GM23338 (cell line): Measurements from ENCODE around the gene IGF1R. TPM values are rescaled to one million over a fixed set of nuclear protein-coding genes. Genes with fewer than 3 reads are reported as not detected.

Experiments
- ATAC-seq: fragments of 200-7000 bp; cut with Tn5 transposase; 3 replicates; pipeline ENCODE4 v1.9.1; 2020
- DNase-seq: peaks from one replicate; pipeline ENCODE4 v3.0.0-alpha.2; 2015; ENCODE audit warnings: low spot score
- H2AFZ ChIP-seq: fragments of 200-600 bp; sonication (generic); 2 replicates; pipeline ENCODE4 v1.8.0; 2016; ENCODE audit warnings: antibody characterized with exemption, mild to moderate bottlenecking, moderate library complexity
- H3F3A ChIP-seq: fragments of 200-600 bp; sonication (generic); replicated peaks from 2 replicates; pipeline ENCODE4 v1.8.0; 2017; ENCODE audit warnings: antibody characterized with exemption, mixed run types, low read depth
- H3K27ac ChIP-seq: fragments of 200-600 bp; sonication (generic); 2 replicates; pipeline ENCODE4 v1.6.1; 2016; ENCODE audit warnings: low read depth
- H3K27me3 ChIP-seq: fragments of 200-600 bp; sonication (generic); 2 replicates; pipeline ENCODE4 v1.8.0; 2016; ENCODE audit warnings: mild to moderate bottlenecking, mixed run types, moderate library complexity; ENCODE audit not compliant: insufficient read depth
- H3K36me3 ChIP-seq: fragments of 200-600 bp; sonication (generic); 2 replicates; pipeline ENCODE4 v1.8.0; 2016; ENCODE audit warnings: mild to moderate bottlenecking; ENCODE audit not compliant: insufficient read depth
- H3K4me1 ChIP-seq: fragments of 200-600 bp; sonication (generic); 2 replicates; pipeline ENCODE4 v1.8.0; 2016; ENCODE audit warnings: mild to moderate bottlenecking, moderate library complexity; ENCODE audit not compliant: insufficient read depth
- H3K4me2 ChIP-seq: fragments of 200-600 bp; sonication (generic); 2 replicates; pipeline ENCODE4 v1.7.1; 2017; ENCODE audit warnings: mixed run types
- H3K4me3 ChIP-seq: fragments of 200-600 bp; sonication (generic); 2 replicates; pipeline ENCODE4 v1.6.1; 2016; ENCODE audit warnings: mixed run types
- H3K79me2 ChIP-seq: fragments of 200-600 bp; sonication (generic); replicated peaks from 2 replicates; pipeline ENCODE4 v1.8.0; 2017; ENCODE audit warnings: mild to moderate bottlenecking; ENCODE audit not compliant: insufficient read depth
- H3K9me2 ChIP-seq: fragments of 200-600 bp; sonication (generic); 2 replicates; pipeline ENCODE4 v1.8.0; 2017; ENCODE audit not compliant: insufficient read depth
- H4K20me1 ChIP-seq: fragments of 200-600 bp; sonication (generic); replicated peaks from 2 replicates; pipeline ENCODE4 v1.8.0; 2017; ENCODE audit warnings: mild to moderate bottlenecking; ENCODE audit not compliant: insufficient read depth
- H3K27ac Mint-ChIP-seq: 2 replicates; pipeline ENCODE4 v1.8.0; 2020; ENCODE audit warnings: inconsistent platforms, mild to moderate bottlenecking, moderate library complexity, mixed read lengths
- H3K27me3 Mint-ChIP-seq: 3 replicates; pipeline ENCODE4 v1.8.0; 2022; ENCODE audit warnings: low read depth, mild to moderate bottlenecking, moderate library complexity, mixed read lengths, inconsistent platforms; ENCODE audit not compliant: insufficient read depth, poor library complexity
- H3K36me3 Mint-ChIP-seq: 3 replicates; pipeline ENCODE4 v1.8.0; 2021; ENCODE audit warnings: low read depth, mild to moderate bottlenecking, inconsistent platforms, moderate library complexity, mixed read lengths
- H3K4me1 Mint-ChIP-seq: 3 replicates; pipeline ENCODE4 v1.8.0; 2020; ENCODE audit warnings: mild to moderate bottlenecking, inconsistent platforms, mixed read lengths
- H3K4me3 Mint-ChIP-seq: 3 replicates; pipeline ENCODE4 v1.8.0; 2021; ENCODE audit warnings: moderate library complexity, mild to moderate bottlenecking, inconsistent platforms, mixed read lengths
- H3K9me3 Mint-ChIP-seq: 3 replicates; pipeline ENCODE4 v1.8.0; 2020; ENCODE audit warnings: moderate library complexity, mild to moderate bottlenecking, inconsistent platforms, mixed read lengths
- CTCF ChIP-seq, 2 experiments: fragments of 200-600 bp in 1 of 2; sonication (generic) in 1 of 2; conservative IDR thresholded peaks; 2 replicates each; pipeline versions ENCODE4 v1.5.1 to v1.6.1; 2016 to 2017; ENCODE audit warnings: antibody characterized with exemption in 2 of 2, low read depth in 2 of 2, mild to moderate bottlenecking in 2 of 2, moderate library complexity in 1 of 2
- ETS1 ChIP-seq: IDR thresholded peaks from 2 replicates; pipeline ENCODE4 v1.6.1; 2016; ENCODE audit warnings: antibody characterized with exemption
- EZH2 ChIP-seq: fragments of 200-600 bp; sonication (generic); IDR thresholded peaks from one replicate; pipeline ENCODE4 v1.8.0; 2017; ENCODE audit warnings: antibody characterized with exemption, mild to moderate bottlenecking, low read depth; ENCODE audit not compliant: unreplicated experiment
- EZH2phosphoT487 ChIP-seq: fragments of 200-600 bp; sonication (generic); IDR thresholded peaks from one replicate; pipeline ENCODE4 v1.8.1; 2018; ENCODE audit warnings: antibody characterized with exemption; ENCODE audit not compliant: unreplicated experiment
- JUNB ChIP-seq: IDR thresholded peaks from one replicate; pipeline ENCODE4 v1.6.1; 2016; ENCODE audit warnings: antibody characterized with exemption; ENCODE audit not compliant: unreplicated experiment
- POLR2AphosphoS5 ChIP-seq: IDR thresholded peaks from 2 replicates; pipeline ENCODE4 v1.6.1; 2016; ENCODE audit warnings: antibody characterized with exemption, low read depth
- REST ChIP-seq: IDR thresholded peaks from one replicate; pipeline ENCODE4 v1.6.1; 2018; ENCODE audit warnings: antibody characterized with exemption; ENCODE audit not compliant: unreplicated experiment
- STAT1 ChIP-seq: IDR thresholded peaks from one replicate; pipeline ENCODE4 v1.6.1; 2016; ENCODE audit warnings: antibody characterized with exemption; ENCODE audit not compliant: unreplicated experiment
- ZNF331 ChIP-seq: fragments of 250-450 bp; sonication (Bioruptor Pico); IDR thresholded peaks from 2 replicates; pipeline ENCODE4 v1.5.0; 2020; ENCODE audit warnings: low read depth, mild to moderate bottlenecking, moderate library complexity
- ZNF462 ChIP-seq: fragments of 250-450 bp; sonication (Bioruptor Pico); IDR thresholded peaks from 2 replicates; pipeline ENCODE4 v1.5.0; 2020; ENCODE audit warnings: mild to moderate bottlenecking, moderate library complexity
- polyA plus RNA-seq: library from polyadenylated mRNA; unstranded; fragments of >200 nt; fragmentation: Nextera tagmentation; extraction: Ambion mirVana; gene quantifications from 2 replicates; pipeline ENCODE4 v1.2.1, GENCODE V29; 2016
- total RNA-seq: library from RNA; depleted of rRNA; stranded (reverse); fragments of >200 nt; shearing (Covaris generic); gene quantifications from 2 replicates; pipeline ENCODE4 v1.2.3, GENCODE V29; 2014

The IGF1R gene
- total and polyA plus RNA-seq, 2 experiments from 2014 or later: 20.4 to 92.2 TPM

- TF ChIP-seq CTCF (conservative IDR thresholded peaks at IDR 0.05; ENCODE audit: low read depth in 2 of 2): no peak
- no peak for TF ChIP-seq EZH2
- TF ChIP-seq STAT1: no peak
- no peak for TF ChIP-seq EZH2phosphoT487
- no peak for TF ChIP-seq ETS1
- no peak for TF ChIP-seq ZNF331 (CRISPR knock-in tag)
- no peak for TF ChIP-seq POLR2AphosphoS5
- TF ChIP-seq JUNB: no peak
- no peak for TF ChIP-seq REST
Observed at GRCh38 chr15:98946301-98947255, 298.2 kb downstream of the IGF1R start (continued).

- Mint-ChIP-seq H3K4me3 (no peak overlapping the region), H3K4me1 (no peaks in the 10 kb centered on the region), H3K9me3 (no peaks in the 10 kb centered on the region), H3K27me3 (no peaks in the 10 kb centered on the region), H3K36me3 (peaks cover 73% of the 10 kb centered on the region), H3K27ac (no peak overlapping the region)
- no peak overlapping the region for H3K4me3 ChIP-seq
- H3K4me2 ChIP-seq: no peak overlapping the region
- no peaks in the 10 kb centered on the region for H3K4me1 ChIP-seq
- no peak overlapping the region for H2AFZ ChIP-seq
- DNase-seq (no peak), ATAC-seq (no peak)
- peaks cover 22% of the 10 kb centered on the region for H3K36me3 ChIP-seq
- H3F3A ChIP-seq: no peaks in the 10 kb centered on the region
- no peaks in the 10 kb centered on the region for H3K9me2 ChIP-seq
- H3K79me2 ChIP-seq: 0 out of 2 replicates have a peak, but pooled peaks cover 3% of the 10 kb centered on the region
- H3K27me3 ChIP-seq: no peaks in the 10 kb centered on the region
- H4K20me1 ChIP-seq: no peaks in the 10 kb centered on the region
- H3K27ac ChIP-seq: no peak overlapping the region
- TF ChIP-seq ZNF462 (CRISPR knock-in tag): no peak
- TF ChIP-seq EZH2phosphoT487: no peak
Observed at GRCh38 chr15:98948456-98948855, 300.1 kb downstream of the IGF1R start.
